ENCODE measurements around the gene BLMH. TPM values are rescaled to one million over a fixed set of nuclear protein-coding genes. Genes with fewer than 3 reads are reported as not detected.
A peak's percentile ranks its signal among the peaks of the same experiment; 100 is the strongest.

Gene BLMH
- total and polyA plus RNA-seq, 8 donors: 11.8 to 24.6 (median 17.6) TPM

GRCh38 chr17:30290696-30291542 lies 825 bp downstream of the BLMH start:
- peak overlapping the region in 1 of 4 donors; percentile 55 for H3K27ac ChIP-seq
- H3K36me3 ChIP-seq: peaks cover 0 to 8% (median 3%) of the 10 kb centered on the region in 3 donors
- FAIRE-seq (no peak), ATAC-seq (peak; percentile 67 to 85 (median 76)), DNase-seq (peak; percentile 24 to 77 (median 52))
- H3K4me3 ChIP-seq: peak overlapping the region; percentile 85 to 99 (median 98)
- no peaks in the 10 kb centered on the region for H3K27me3 ChIP-seq
- WGBS, 2 donors: 2 to 3% methylated on average over 22 of the region's 22 CpGs
- TF ChIP-seq CTCF (IDR thresholded peaks at IDR 0.05): no peak
- peaks cover 5 to 9% (median 7%) of the 10 kb centered on the region in 3 donors for H3K4me1 ChIP-seq
- intact Hi-C loops (cut with DNase I): no loop called here
- no peaks in the 10 kb centered on the region for H3K9me3 ChIP-seq

- H3K27ac ChIP-seq: no peak overlapping the region
- TF ChIP-seq CTCF (IDR thresholded peaks at IDR 0.05): no peak
- H3K36me3 ChIP-seq: peaks cover 0 to 14% (median 11%) of the 10 kb centered on the region in 3 donors
- no peak overlapping the region for H3K4me3 ChIP-seq
- FAIRE-seq: no peak
- intact Hi-C loops (cut with DNase I): no loop called here
- no peaks in the 10 kb centered on the region for H3K27me3 ChIP-seq
- no peak for DNase-seq
- WGBS, 2 donors: 72 to 86% methylated on average over 2 of the region's 2 CpGs
- H3K4me1 ChIP-seq: peaks cover 5 to 9% (median 7%) of the 10 kb centered on the region in 3 donors
- no peaks in the 10 kb centered on the region for H3K9me3 ChIP-seq
- ATAC-seq: no peak
Observed at GRCh38 chr17:30290077-30290476, 1.7 kb downstream of the BLMH start.

GRCh38 chr17:30279156-30279555 lies 12.6 kb downstream of the BLMH start:
- no peak for FAIRE-seq
- intact Hi-C loops (cut with DNase I): no loop called here
- Histone ChIP-seq H3K27ac (no peak overlapping the region), H3K36me3 (peaks cover 0 to 8% (median 0%) of the 10 kb centered on the region in 3 donors), H3K4me1 (no peaks in the 10 kb centered on the region), H3K4me3 (no peak overlapping the region), H3K27me3 (no peaks in the 10 kb centered on the region), H3K9me3 (no peaks in the 10 kb centered on the region)
- DNase-seq: no peak
- no peak for TF ChIP-seq CTCF (IDR thresholded peaks at IDR 0.05)
- ATAC-seq: no peak

- peak in 1 of 6 donors; percentile 38 for DNase-seq
- TF ChIP-seq CTCF (IDR thresholded peaks at IDR 0.05): peak in 3 of 4 donors; percentile 15 to 47 (median 19)
- Histone ChIP-seq H3K4me3 (no peak overlapping the region), H3K9me3 (no peaks in the 10 kb centered on the region), H3K36me3 (peaks cover 0 to 17% (median 0%) of the 10 kb centered on the region in 3 donors), H3K4me1 (no peaks in the 10 kb centered on the region), H3K27ac (no peak overlapping the region), H3K27me3 (no peaks in the 10 kb centered on the region)
- peak; percentile 55 to 85 (median 74) for ATAC-seq
- FAIRE-seq: peak; percentile 13
- intact Hi-C loops (cut with DNase I): no loop called here
Observed at GRCh38 chr17:30278032-30278431, 13.7 kb downstream of the BLMH start.

- Histone ChIP-seq H3K4me1 (no peaks in the 10 kb centered on the region), H3K9me3 (no peaks in the 10 kb centered on the region), H3K4me3 (no peak overlapping the region), H3K27ac (no peak overlapping the region), H3K36me3 (peaks cover 0 to 37% (median 10%) of the 10 kb centered on the region in 3 donors), H3K27me3 (no peaks in the 10 kb centered on the region)
- ATAC-seq: no peak
- intact Hi-C loops (cut with DNase I): no loop called here
- no peak for DNase-seq
- FAIRE-seq: no peak
- no peak for TF ChIP-seq CTCF (IDR thresholded peaks at IDR 0.05)
- WGBS, 2 donors: 90 to 93% methylated on average over 2 of the region's 2 CpGs
Observed at GRCh38 chr17:30275911-30276310, 15.8 kb downstream of the BLMH start.
